Panc1 (cell line): ENCODE data around the gene RPL12.

Source experiments
- POLR2AphosphoS5 ChIP-seq: IDR thresholded peaks from 2 replicates; pipeline ENCODE4 v1.6.1; 2012; ENCODE audit warnings: mild to moderate bottlenecking, low read depth, low read length, moderate library complexity
- SIN3A ChIP-seq: IDR thresholded peaks from 2 replicates; pipeline ENCODE4 v1.6.1; 2012; ENCODE audit warnings: low read depth, mild to moderate bottlenecking, low read length, moderate library complexity, borderline replicate concordance; ENCODE audit not compliant: insufficient read depth
- TCF7L2 ChIP-seq: IDR thresholded peaks from 2 replicates; pipeline ENCODE4 v1.6.1; 2011; ENCODE audit warnings: mild to moderate bottlenecking, low read depth, low read length, inconsistent platforms
- TF ChIP-seq, protein P1 (sequence below): fragments of 450-650 bp; IDR thresholded peaks from 2 replicates; pipeline ENCODE4 v1.5.1; 2017; ENCODE audit warnings: mild to moderate bottlenecking
- TF ChIP-seq, protein P2 (sequence below), 2 experiments: IDR thresholded peaks; 2 replicates each; pipeline ENCODE4 v1.6.1; 2011 to 2012; ENCODE audit warnings: low read depth in 2 of 2, control low read depth in 1 of 2, low read length in 1 of 2, mild to moderate bottlenecking in 1 of 2, moderate library complexity in 1 of 2; ENCODE audit not compliant: insufficient read depth in 1 of 2

DNA sequence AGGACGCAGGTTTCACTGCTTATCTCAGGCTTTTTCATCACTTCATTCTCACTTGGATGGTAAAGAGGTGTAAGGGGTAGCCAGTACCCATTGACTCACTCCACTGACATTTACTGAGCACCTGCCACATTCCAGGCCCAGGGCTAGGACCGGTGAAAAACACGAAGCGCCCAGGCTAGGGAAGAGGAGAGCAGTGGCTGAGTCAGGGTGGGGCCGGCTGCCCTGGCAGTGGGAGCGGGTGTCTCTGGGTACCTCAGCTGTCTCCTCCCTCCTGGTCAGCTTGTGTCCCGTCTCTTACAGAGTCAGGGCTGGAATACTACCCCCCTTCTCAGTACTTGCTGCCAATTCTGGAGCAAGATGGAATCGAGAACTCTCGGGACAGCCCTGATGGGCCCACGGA is 22.3 kb upstream of the RPL12 start:
- TF ChIP-seq, protein P1, sequence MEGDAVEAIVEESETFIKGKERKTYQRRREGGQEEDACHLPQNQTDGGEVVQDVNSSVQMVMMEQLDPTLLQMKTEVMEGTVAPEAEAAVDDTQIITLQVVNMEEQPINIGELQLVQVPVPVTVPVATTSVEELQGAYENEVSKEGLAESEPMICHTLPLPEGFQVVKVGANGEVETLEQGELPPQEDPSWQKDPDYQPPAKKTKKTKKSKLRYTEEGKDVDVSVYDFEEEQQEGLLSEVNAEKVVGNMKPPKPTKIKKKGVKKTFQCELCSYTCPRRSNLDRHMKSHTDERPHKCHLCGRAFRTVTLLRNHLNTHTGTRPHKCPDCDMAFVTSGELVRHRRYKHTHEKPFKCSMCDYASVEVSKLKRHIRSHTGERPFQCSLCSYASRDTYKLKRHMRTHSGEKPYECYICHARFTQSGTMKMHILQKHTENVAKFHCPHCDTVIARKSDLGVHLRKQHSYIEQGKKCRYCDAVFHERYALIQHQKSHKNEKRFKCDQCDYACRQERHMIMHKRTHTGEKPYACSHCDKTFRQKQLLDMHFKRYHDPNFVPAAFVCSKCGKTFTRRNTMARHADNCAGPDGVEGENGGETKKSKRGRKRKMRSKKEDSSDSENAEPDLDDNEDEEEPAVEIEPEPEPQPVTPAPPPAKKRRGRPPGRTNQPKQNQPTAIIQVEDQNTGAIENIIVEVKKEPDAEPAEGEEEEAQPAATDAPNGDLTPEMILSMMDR, result no peak
- TF ChIP-seq POLR2AphosphoS5, result no peak
- TF ChIP-seq TCF7L2, result no peak
- TF ChIP-seq SIN3A, result no peak
- TF ChIP-seq, protein P2, sequence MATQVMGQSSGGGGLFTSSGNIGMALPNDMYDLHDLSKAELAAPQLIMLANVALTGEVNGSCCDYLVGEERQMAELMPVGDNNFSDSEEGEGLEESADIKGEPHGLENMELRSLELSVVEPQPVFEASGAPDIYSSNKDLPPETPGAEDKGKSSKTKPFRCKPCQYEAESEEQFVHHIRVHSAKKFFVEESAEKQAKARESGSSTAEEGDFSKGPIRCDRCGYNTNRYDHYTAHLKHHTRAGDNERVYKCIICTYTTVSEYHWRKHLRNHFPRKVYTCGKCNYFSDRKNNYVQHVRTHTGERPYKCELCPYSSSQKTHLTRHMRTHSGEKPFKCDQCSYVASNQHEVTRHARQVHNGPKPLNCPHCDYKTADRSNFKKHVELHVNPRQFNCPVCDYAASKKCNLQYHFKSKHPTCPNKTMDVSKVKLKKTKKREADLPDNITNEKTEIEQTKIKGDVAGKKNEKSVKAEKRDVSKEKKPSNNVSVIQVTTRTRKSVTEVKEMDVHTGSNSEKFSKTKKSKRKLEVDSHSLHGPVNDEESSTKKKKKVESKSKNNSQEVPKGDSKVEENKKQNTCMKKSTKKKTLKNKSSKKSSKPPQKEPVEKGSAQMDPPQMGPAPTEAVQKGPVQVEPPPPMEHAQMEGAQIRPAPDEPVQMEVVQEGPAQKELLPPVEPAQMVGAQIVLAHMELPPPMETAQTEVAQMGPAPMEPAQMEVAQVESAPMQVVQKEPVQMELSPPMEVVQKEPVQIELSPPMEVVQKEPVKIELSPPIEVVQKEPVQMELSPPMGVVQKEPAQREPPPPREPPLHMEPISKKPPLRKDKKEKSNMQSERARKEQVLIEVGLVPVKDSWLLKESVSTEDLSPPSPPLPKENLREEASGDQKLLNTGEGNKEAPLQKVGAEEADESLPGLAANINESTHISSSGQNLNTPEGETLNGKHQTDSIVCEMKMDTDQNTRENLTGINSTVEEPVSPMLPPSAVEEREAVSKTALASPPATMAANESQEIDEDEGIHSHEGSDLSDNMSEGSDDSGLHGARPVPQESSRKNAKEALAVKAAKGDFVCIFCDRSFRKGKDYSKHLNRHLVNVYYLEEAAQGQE (IDR thresholded peaks at IDR 0.05; ENCODE audit: insufficient read depth in 1 of 2, low read depth in 2 of 2, low read length in 1 of 2), result no peak
